H1 (cell line): ENCODE data around the gene SLC6A18. TPM values are rescaled to one million over a fixed set of nuclear protein-coding genes. Genes with fewer than 3 reads are reported as not detected.

Source experiments
- CBX5 ChIP-seq: fragments of 300-800, 300-1000 bp; sonication (generic); IDR thresholded peaks from 2 replicates; pipeline ENCODE4 v1.7.1; 2016; ENCODE audit warnings: antibody characterized with exemption, low read length, low read depth
- TBP ChIP-seq: IDR thresholded peaks from 2 replicates; pipeline ENCODE4 v1.6.1; 2011; ENCODE audit warnings: low read depth, low read length, improper control_type of control experiment
- polyA plus RNA-seq, 7 experiments: library from polyadenylated mRNA; depleted of rRNA in 3 of 7; stranded (reverse) in 5 of 7; unstranded in 2 of 7; fragments of >200 nt in 5 of 7; fragments of 200-250 nt in 2 of 7; gene quantifications; 1 replicate in 5 of 7; 2 replicates in 1 of 7; 4 replicates in 1 of 7; pipeline versions ENCODE4 v1.2.1 to v1.2.3, GENCODE V29; 2011 to 2013; ENCODE audit warnings: missing spikeins in 2 of 7, mixed read lengths in 2 of 7
- total RNA-seq: library from RNA; stranded (reverse); fragmentation: NEBNext Ultra II Directional; extraction: Animal tissue kit (Norgen Biotek cat#: 25700); gene quantifications from 2 replicates; pipeline ENCODE4 v1.2.1, GENCODE V29; 2021

Gene SLC6A18
- total and polyA plus RNA-seq, 2 of the 8 experiments (the other 6 are each of a cell fraction or from before 2014, with no cell fraction given): not detected

DNA sequence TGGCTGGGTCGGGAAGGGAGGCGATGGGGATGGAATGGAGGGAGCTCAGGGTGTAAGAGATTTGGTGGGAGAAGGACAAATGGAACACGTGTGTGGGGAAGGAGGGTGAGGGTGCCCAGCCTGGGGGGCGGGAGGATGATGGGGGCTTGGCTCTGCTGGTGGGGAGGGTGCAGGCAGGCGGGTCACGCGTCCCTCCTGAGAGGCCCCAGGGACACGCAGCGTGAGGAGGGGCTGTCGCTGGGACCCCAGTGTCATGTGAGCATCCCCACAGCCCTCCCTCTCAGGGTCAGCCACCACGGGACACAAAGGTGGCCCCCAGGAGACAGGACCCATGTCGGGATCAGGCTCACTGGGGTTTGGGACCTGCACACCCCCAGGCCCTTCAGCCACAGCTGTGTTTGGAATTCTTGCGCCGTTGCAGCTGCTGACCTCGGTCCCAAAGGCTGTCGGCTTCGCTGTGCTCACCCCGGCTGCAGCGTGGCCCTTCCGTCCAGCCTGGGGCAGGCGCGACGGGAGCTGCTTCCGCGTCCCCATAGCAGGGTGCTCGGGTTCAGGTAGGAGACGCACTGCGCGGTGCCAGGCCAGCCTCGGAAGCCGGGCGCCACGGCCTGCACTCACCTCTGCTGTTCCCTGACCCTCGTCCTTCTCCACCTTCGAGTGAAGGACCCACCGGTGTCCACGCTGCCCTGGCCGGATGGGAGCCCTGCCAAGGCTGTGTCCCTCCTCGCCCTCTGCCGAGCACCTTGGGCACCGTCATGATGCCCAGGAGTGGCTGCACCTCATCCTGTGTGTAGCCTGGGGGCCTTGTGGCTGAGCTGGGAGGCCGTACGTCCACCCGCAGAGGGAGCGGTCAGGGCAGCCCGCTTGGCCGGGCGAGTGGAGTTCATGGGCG is 18.4 kb upstream of the SLC6A18 start (continued):
- TF ChIP-seq TBP (no peak), CBX5 (no peak)
